GM21717 (cell line): Measurements from ENCODE around the gene PREB.
"Not testable (repeated sequence)": the region's sequence is repeated elsewhere in the genome, so short reads cannot be mapped to it uniquely, and the experiment has no call there.

Source experiments
- ATAC-seq: cut with Tn5 transposase; IDR thresholded peaks from one replicate; pipeline ENCODE4 v1.9.1; 2021; ENCODE audit warnings: mild to moderate bottlenecking, moderate library complexity; ENCODE audit not compliant: unreplicated experiment

PREB gene, protein sequence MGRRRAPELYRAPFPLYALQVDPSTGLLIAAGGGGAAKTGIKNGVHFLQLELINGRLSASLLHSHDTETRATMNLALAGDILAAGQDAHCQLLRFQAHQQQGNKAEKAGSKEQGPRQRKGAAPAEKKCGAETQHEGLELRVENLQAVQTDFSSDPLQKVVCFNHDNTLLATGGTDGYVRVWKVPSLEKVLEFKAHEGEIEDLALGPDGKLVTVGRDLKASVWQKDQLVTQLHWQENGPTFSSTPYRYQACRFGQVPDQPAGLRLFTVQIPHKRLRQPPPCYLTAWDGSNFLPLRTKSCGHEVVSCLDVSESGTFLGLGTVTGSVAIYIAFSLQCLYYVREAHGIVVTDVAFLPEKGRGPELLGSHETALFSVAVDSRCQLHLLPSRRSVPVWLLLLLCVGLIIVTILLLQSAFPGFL

DNA sequence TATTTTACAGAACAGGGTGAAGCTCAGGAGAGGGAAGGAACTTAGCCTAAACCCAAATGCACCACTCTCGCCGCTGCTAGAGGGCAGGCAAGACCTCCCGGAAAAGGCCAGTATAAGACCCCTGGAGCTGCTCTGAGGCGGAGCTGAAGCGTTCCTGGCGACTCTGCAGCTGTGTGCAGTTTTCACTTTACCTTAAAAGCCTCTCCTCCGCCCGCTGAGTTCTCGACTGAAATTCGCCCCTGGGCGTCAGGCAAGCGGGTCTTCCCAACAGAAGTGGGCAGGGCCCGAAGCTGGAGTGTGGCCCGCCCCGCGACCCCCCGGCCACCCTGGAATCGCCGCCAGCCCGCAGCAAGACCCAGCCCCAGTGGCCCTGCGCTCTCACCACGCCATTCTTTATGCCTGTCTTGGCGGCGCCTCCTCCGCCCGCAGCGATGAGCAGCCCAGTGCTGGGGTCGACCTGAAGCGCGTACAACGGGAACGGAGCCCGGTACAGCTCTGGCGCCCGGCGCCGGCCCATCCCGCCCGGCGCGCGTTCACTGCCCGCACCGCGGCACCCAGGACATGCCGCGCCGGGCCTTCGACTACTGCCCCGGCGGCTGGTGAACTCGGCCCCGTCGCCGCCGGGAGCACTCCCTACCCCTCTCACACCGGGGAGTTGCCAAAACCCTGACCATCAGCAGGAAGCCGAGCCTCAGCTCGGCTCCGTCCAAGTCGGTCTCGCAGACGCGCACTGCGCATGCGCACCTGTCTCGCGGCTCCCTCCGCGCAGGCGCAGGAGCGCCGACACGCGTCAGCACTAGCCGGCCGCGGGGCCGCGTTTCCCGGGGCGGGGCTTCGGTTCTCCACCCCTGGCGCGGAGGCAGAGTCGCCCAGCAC is at the start of gene PREB:
TSS of gene PREB (minus strand) at position 732 of the 876 bp plus-strand sequence. CDS start at position 517, 215 bp downstream.
- peak; percentile 61 for ATAC-seq

DNA sequence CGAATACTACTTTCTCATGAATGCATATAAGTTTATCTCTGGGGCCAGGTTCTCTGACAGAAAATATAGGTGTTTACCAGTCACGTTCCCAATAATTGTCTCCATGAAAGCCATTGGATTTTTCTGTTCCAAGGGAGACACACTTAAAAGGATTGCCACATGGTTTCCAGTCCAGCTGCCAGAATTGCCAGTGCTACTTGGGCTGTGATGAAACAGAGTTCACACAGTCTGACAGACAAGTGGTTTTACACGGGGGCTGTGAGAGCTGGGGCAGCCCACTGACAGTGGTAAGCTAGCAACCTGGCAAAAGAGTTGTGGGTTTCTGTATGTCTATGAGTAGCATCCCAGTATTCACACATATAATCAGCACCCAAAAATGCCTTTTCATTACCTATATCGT is 49.7 kb upstream of the PREB start:
- no peak for ATAC-seq

DNA sequence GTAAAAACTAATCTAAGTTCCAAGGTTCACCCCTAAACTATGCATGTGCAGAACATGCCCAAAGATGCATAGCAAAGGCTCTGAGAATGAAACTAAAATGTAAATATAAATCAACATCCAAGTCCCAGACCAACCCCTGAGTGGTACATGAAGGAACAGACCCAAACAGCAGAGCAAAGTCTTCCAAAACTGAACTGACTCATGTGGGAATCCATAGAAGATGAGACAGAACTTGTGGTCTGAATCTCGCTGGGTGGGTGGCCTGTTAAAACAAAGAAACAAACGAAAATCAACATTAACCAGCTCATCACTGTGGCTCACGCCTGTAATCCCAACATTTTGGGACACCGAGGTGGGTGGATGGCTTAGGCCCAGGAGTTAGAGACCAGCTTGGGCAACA is 47.9 kb upstream of the PREB start:
- ATAC-seq, result no peak

DNA sequence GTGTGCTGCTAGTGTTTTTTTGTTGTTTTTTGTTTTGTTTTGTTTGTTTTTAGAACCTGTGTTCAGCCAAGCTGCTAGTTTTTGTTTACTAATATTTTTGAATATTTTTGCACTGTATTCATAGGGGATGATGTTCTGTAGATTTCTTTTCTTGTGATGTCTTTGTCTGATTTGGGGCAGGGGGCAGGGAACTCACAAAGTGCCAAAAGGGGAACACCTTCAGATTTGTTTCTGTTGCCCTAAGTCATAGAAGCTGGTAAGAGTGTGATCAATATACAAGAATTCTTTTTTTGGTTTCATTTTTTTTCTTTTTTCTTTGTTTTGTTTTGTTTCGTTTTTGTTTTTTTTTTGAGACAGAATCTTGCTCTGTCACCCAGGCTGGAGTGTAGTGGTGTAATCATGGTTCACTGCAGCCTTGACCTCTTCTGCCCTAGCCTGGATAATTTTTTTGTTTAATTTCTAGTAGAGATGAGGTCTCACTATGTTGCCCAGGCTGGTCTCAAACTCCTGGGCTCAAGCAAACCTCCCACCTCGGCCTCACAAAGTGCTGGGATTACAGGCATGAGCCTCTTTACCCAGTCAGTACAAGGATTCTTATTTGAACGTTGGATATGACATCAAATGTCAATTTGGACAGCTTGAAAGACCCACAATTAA is 45.0 kb upstream of the PREB start:
- ATAC-seq, result no peak

GRCh38 chr2:27178469-27178868 is 44.0 kb upstream of the PREB start:
- ATAC-seq, result no peak

- ATAC-seq, result no peak
These were observed 43.3 kb upstream of the PREB start for GRCh38 chr2:27177441-27178351.

DNA sequence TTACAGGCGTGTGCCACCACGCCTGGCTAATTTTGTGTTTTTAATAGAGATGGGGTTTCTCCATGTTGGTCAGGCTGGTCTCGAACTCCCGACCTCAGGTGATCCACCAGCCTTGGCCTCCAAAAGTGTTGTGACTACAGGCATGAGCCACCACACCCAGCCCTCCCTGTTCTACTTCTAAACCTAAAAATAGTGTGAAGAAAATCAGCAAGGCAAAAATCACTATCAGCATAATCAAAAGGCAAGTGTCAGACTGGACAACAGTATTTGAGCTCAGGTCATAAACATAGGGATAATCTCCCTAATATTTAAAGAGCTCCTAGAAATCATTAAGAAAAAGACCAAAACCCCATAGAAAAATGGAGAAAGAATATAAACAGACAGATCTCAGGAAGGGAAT is 41.3 kb upstream of the PREB start:
- ATAC-seq, result not testable (repeated sequence)

- ATAC-seq, result no peak
These were observed 40.9 kb upstream of the PREB start for GRCh38 chr2:27175330-27175729.

GRCh38 chr2:27174638-27175037 is 40.2 kb upstream of the PREB start:
- ATAC-seq, result no peak

- no peak for ATAC-seq
These were observed 37.0 kb upstream of the PREB start for GRCh38 chr2:27171351-27171848.

DNA sequence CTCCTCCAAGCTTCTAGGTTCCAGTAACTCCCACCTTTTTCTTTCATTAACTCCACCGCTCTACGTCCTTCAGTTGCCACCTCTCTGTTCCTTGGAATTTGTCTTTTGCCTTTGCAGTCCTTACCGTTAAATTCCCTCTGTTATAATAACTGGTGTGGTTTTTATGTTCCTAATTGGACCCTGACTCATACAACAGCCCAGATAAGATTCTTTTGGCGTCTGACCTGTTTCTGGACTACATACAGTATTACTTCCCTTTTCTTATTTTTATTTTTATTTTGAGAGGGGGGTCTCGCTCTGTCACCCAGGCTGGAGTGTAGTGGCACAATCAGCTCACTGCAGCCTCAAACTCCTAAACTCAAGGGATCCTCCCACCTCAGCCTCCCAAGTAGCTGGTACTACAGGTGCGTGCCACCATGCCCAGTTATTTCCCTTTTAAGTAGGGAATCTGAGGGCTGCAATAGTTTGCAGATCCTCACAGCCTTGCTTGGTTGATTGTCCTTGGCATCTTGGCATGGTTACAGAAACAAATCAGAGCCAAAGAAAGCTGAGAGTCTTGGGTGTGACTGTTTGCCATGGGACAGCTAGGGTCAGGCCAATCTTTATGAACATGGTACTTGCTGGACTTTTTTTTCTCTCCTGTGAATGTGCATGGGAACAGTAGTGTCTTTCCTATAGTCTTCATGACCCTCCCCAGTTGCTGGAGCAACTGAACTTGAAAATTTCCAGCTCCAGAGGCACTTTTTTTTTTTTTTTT is 36.3 kb upstream of the PREB start:
- ATAC-seq, result no peak

DNA sequence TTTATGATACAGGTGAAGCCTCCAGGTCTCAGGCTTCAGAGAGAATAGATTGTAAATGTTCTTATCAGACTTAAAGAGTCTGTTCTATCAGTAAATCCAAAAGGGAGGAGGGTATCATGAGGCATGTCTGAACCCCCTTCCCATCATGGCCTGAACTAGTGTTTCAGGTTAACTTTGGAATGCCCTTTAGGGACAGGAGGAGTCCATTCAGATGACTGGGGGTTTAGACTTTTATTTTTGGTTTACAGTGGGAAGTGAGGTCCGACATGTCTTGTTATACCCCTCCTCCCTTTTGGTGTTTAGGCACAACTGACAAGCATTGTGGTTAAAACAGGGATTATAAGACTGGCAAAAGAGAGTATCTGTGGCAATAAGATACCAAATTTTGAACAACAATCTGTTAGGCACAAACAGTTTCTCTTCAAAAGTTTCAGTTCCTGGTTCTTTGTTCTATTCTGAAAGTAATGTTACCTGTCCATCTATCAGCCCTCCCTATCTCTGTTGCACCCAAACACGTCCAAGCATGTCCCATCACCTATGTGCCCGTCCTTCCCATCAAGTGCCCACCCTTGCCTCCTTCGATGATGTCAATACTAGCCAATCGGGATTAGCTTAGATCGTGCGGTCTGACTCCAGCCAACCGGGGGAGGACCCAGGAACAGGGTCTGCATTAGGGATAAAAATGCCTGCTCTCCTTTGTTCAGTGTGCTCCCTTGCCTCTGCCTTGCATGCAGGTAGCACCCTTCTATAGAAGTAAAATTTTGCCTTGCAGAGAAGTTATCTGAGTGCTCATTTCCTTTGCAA is 30.7 kb upstream of the PREB start:
- ATAC-seq, result no peak

DNA sequence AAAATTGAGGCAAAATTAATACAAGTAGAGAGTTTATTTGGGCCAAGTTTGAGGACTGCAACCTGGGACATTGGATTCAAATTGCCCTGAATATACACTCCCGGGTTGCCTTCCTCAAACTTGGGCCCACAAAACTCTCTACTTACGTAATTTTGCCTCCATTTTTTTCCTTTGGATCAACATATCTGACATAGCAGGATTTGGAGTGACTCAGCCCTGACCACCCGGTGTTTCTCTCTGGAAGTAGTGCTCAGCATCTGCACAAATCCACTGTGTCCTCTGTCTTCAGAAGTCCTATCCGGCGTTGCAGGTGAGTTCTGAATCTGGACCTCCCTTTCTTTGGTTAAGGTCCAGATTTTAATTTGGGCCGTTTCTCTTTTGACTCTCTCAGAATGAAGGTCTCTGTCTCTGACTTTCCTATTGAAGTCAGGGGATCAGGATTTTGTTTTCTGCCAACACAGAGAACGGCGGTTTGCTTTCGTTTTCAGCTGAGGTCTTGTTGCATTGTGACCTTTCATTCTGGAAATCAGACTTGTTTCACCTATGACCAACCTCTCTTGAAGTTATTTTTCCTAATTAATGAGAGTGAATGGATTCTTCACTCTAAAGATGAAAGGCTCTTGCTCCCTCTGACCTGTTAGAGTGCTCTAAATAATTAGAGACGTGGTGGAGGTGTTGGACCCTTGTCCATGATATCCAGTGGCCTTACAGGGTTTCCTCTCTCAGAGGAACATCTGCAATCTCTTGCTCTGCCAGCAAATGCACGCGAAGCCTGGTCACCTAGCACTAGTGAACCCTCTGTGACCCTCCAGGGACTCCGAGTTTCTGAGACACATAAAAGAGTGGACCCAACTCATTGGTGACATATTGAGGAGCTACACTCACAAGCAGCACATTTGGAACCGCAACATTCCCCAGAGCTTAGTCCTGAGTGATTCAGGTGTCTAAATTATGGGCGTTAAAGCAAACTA is 28.0 kb upstream of the PREB start:
- no peak for ATAC-seq

DNA sequence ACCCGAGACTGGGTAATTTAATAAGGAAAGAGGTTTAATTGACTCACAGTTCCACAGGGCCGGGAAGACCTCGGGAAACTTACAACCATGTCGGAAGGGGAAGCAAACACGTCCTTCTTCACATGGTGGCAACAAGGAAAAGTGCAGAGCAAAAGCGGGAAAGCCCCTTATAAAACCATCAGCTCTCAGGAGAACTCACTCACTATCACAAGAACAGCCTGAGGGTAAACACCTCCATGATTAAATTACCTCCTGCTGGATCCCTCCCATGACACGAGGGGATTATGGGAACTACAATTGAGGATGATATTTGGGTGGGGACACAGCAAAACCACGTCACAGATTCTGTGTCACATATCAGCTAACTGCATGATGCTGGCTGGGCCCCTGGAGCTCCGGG is 25.8 kb upstream of the PREB start:
- ATAC-seq, result no peak

DNA sequence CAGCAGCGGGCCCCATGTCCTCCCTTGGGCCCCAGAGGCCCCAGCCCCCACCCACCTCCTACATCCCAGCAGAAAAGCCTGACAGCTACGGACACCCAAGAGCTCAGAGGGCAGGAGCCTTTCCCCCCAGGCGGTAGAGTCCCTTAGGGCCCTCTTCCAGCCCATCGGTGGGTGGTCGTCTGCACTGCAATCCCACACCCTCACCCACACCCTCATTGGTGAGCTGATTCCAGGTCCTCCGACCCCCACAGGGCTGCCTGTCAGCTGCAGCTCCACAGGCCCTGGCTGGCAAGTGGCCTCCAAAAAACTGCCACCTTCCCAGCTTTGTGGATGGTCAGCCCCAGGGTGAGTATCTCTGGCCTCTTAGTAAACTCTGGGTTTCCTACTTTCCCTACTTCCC is 24.8 kb upstream of the PREB start:
- no peak for ATAC-seq

GRCh38 chr2:27158468-27158867 is 24.0 kb upstream of the PREB start:
- no peak for ATAC-seq

DNA sequence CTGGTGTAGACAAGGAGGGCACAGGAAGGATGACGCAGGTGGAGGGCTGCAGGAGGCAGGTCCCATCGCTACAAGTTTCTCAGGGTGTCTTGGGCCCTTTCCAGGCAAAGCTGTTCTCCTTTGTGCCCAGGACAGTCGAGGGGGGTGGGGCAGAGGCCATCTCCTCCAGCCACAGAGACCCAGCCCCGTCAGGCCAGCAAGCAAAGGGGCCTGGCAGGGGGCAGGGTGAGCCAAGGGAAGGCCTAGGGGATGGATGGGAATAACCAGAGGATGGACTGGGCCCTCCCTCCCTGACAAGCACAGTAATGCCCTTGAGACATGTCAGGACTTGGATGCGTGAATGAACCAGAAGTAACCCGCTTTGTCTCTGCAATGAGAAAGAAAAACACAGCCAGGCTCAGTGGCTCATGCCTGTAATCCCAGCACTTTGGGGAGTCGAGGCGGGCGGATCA is 20.7 kb upstream of the PREB start:
- no peak for ATAC-seq
